GM18511 (cell line): ENCODE data around the gene NUAK1.
"Not testable (repeated sequence)": the region's sequence is repeated elsewhere in the genome, so short reads cannot be mapped to it uniquely, and the experiment has no call there.

Experiments
- ATAC-seq: cut with Tn5 transposase; IDR thresholded peaks from one replicate; pipeline ENCODE4 v1.9.1; 2021; ENCODE audit warnings: mild to moderate bottlenecking, moderate library complexity; ENCODE audit not compliant: unreplicated experiment

NUAK1 gene

GRCh38 chr12:106147956-106148355 is 9.2 kb upstream of the NUAK1 start:
- ATAC-seq = no peak

DNA sequence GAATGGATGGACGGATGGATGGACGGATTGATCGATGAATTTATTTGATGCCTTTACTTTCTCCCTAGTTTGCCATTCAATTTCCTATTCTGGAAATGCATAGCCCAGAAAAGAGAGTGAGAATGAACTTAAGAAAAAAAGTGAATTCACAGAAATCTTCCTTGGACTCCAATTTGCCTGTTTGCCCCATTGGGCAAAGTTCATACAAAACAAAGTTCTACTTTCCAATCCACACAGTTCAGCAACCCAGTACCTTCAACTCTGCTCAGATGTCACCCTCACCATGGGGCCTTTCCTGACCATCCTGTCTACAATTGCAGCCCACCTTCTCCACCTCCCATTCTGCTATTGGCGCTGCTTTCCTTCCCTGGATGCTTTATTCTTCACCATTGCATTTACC is 8.2 kb upstream of the NUAK1 start:
- no peak for ATAC-seq

DNA sequence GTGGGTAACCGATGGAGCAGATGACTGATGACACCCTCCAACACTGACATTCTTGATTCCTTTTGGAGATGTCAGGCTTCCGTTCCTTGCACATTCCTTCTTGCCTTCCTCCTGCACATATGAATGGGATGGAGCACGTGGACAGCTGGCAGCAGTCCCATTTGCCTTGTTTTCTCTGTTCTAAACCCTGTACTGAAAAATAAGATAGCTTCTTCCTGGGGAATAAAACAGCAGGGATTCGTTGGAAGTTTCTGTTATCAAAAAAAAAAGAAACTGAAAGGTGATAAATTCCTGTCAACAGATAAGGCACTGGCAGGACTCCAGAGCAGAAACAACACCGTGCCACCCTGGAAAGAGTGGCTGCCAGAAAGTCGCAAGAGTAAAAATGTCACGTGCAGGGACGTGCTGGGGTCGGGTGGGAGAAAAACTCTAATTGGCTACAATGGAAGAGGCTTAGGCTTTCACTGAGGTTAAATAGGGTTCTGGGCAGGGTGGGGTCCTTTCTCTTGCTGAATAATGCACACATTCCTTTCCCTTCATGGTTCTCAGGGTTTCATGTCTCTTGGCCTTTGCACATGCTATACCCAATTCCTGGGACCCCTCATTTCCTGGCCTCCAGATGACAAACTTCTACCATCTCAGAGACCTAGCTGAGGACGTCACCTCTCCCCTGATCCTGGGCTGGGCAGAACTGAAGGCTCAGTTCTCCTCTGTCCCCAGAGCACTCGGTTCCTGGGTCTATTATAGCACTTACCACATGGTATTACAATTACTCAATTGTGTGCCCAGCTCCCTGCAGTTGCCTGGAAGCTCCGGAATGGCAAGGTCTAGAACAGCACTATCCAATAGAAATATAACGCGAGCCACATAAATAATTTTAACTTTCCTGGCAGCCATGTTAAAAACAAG is 7.0 kb upstream of the NUAK1 start:
- no peak for ATAC-seq

DNA sequence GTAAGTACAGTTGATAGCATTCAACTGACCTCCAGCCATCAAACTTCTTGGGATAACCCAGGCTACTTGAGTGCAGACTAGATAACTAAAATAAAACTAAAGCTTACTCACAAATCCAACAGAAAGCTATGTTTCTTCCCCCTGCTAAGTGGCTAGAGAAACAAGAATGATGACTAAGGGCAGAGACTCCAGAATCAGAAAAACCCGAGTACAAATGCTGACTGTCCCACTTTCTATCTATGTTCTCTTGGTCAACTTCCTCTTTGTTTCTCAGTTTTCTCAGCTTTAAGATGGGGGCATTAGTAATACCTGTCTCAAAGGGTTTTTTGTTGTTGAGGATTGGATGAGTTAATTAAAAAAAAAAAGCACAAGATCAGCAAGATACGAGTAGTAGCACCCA is 6.1 kb upstream of the NUAK1 start:
- ATAC-seq = no peak

DNA sequence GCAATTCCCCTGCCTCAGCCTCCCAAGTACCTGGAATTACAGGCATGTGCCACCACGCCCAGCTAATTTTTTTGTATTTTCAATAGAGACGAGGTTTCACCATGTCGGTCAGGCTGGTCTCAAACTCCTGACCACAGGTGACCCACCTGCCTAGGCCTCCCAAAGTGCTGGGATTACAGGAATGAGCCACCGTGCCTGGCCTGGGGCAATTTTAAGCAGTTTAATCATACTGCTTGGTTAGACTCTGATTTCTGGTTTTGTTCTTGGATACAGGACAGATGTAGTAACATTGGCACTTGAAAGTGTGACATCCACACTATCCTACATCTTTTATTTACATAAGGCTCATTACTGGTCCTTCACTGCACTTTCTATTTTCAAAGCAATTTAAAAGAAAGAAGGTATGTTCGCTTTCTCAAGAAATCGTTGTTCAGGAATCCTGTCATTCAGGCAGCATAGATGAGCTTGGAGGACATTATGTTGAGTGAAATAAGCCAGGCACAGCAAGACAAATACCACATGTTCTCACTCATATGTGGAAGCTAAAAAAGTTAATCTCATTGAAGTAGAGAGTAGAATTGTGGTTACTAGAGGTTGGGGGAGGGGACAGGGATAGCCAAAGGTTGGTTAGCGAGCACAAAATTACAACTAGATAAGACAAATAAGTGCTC is 4.0 kb upstream of the NUAK1 start:
- ATAC-seq = no peak

DNA sequence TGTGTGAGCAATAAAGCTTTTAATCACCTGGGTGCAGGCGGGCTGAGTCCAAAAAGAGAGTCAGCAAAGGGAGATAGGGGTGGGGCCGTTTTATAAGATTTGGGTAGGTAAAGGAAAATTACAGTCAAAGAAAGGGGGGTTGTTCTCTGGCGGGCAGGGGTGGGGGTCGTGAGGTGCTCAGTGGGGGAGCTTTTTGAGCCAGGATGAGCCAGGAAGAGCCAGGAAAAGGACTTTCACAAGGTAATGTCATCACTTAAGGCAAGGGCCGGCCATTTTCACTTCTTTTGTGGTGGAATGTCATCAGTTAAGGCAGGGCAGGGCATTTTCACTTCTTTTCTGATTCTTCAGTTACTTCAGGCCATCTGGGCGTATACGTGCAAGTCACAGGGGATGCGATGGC is 3.2 kb upstream of the NUAK1 start:
- not testable (repeated sequence) for ATAC-seq

DNA sequence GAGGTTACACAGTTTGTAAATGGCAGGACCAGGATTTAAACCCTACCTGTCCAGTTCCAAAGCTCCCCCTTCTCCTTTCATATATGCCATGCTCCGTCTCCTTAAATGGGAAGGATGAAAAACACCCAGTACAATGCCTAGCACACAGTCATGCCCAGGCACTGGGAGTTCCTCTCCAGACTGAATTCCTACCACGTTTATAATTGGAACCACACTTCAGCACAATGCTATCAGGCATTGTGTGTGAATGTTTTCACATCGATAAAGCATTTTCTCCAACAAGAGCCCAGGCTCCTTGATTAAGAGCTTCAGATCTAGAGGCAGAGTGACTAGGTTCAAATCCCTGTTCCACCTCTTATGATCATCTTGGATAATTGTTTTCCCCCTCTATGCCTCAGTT is 2.7 kb upstream of the NUAK1 start:
- no peak for ATAC-seq

GRCh38 chr12:106141003-106141402 is 2.2 kb upstream of the NUAK1 start:
- no peak for ATAC-seq

DNA sequence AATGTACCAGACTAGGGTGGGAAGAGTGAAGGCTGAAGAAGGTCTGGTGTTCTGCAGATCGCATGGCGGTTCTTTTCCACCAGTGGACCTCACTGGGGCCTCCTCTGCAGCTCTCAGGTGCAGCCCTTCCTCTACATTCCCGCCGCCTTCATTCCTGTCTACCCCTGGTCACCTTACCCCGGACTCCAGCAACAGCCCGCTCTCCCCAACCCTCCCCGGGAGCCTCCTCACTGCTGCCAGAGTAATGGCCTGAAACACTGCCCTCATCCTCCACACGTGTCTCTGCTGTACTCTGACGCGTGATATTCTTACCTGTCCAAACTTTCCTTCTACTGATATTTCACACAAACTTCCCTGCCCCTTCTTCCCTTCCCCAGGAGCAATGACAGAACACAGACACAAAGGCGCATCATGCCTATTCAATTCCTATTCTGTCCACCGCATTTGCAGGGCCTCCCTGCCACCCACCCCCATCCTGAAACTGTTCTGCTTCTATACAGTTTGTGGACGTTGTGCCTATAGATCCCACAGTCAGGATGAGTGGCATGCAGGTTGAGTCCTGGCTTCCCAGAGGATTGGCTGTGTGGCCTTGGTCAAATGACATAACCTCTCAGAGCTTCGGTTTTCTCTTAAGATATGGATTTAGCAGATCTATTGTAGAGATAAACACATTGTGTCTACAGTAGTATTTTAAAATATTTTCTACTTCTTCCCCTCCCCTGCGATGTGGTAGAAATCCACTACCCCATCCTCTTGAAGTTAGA is 1.7 kb upstream of the NUAK1 start:
- ATAC-seq = no peak

DNA sequence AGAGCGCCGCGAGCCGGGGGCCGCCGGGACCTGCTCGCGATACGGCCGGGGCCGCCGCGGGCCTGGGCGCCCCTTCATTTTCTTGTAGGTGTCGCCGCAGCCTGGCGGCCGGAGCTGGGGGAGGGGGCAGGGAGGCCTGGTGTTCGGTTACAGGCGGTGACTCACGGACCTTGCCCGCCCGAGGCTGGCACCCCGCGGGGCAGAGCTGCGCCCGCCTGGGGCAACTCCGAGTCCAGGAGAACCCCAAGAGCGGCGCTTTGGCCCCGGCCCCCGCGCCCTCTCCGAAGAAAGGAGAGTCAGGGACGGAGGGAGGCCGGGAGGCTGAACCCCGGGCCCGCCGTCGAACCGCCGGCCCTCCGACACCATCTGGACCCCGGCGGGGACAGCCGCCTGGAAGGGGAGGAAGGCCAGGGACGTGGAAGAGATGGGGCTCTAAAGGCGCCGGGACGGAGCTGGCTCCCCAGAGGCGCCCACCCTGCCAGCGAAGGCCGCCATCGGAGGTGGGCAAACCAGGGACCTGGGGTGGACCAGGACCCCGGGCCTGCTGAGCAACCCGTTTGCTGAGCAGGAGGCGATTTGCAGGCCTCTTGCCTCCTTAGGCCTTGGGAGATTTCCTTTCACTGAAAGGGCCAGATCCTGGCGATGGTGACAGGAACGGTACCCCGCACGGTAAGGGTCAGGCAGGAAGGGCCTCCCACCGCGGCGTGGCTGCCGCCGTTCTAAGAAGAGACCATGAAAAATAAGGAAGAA is 843 bp upstream of the NUAK1 start:
- ATAC-seq = no peak

DNA sequence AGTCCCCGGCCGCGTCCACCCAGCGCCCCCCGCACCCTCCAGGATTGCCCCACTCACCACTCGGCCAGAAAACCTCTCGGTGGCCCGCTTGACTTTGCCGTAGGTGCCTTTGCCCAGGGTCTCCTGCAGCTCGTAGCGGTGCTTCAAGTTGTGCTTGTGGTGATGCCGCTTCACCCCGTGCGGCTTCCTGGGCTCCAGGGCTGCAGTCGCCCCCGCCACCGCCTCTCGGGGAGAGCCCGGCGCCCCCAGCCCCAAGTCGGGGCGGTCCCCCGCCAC is 459 bp downstream of the NUAK1 start:
- no peak for ATAC-seq

GRCh38 chr12:106137530-106138356 is 1.0 kb downstream of the NUAK1 start:
- ATAC-seq = no peak

DNA sequence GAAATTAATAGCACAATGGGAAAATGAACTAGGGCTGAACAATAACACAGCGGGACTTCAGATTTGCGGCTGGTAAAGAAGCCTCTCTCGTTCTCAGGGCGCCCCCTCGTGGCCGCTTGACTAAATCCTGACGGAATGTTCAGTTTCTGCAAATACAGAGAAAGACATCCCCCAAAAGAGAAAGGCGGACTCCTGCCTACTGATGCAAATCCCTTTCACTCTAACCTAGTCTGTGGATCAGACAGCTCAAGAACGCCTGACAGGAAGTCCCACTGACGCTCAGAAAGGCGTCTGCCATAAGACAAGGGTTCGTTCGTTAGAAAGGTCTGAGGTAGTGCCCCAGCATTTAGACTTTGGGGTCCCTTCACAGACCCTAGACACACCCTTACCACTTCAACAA is 2.5 kb downstream of the NUAK1 start:
- no peak for ATAC-seq

DNA sequence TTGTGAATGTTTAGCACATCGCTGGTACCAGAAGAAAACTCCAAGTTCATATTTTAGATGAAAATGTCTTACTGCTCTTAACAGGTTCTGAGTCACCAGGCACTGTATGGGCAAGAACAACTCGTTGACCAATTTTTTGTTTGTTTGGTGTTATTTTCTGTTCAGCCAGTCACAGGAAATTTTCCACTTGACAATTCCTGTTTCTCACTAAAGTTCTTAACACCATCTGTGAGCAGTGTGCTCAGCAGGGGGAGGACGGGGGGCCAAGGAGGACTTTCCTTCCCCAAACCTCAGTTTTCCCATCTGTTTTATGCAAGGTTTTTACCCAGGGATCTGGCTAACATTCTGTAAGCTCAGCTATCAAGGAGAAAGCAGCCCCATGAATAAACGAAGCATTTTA is 3.0 kb downstream of the NUAK1 start:
- ATAC-seq = no peak

- no peak for ATAC-seq
These were observed 3.7 kb downstream of the NUAK1 start for GRCh38 chr12:106135075-106135474.

DNA sequence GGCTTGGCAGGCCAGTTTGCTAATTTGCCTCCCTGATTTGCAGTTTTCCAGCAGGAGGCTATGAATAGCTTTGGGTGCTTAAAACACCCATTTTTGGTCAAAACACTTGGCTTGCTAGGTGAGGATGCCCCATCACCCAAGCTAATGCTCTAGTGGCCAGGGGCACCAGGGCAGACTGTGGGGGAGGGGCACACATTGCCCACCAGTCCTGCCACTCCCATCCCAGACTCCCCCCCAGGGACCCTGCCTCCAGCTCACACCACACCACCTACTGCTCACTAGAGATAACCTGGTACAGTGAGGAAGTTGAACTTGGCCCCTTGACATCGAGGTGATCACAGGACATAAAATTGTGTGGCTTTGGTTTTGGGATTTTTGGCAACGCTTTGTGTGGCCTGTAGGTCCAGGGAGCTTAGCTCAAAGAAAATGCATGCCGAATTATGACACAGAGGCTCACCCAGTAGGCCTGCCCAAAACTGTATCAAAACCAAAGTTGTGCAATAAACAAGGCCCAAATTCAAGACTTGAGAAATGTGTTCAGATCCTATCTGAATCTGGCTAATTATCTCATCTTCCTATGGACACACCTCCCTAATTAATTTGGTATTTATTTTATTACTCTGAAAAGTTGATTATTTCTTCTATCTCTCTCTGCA is 4.3 kb downstream of the NUAK1 start:
- ATAC-seq = no peak

GRCh38 chr12:106133136-106134087 is 5.3 kb downstream of the NUAK1 start:
- no peak for ATAC-seq
